Measurements from ENCODE around the gene CEACAM3. TPM values are rescaled to one million over a fixed set of nuclear protein-coding genes. Genes with fewer than 3 reads are reported as not detected.

CEACAM3 gene
- total and polyA plus RNA-seq, 4 donors, result 0.37 to 0.70 (median 0.59) TPM; not detected in 1

- Histone ChIP-seq H3K4me3 (ENCODE audit: low read depth in 1 of 3, low read length in 3 of 3) (no peak overlapping the region), H3K36me3 (ENCODE audit: control insufficient read depth in 4 of 4, insufficient read depth in 3 of 4, low read depth in 1 of 4, low read length in 3 of 4) (no peaks in the 10 kb centered on the region), H3K9me3 (ENCODE audit: control insufficient read depth in 4 of 4, low read length in 3 of 4) (no peaks in the 10 kb centered on the region), H3K9ac (ENCODE audit: low read depth in 1 of 2, low read length in 2 of 2) (no peak overlapping the region), H3K4me1 (ENCODE audit: control insufficient read depth in 4 of 4, insufficient read depth in 4 of 4, low read length in 3 of 4) (no peaks in the 10 kb centered on the region), H3K27me3 (ENCODE audit: control insufficient read depth in 4 of 4, insufficient read depth in 4 of 4, low read length in 3 of 4) (peaks cover 0 to 2% (median 0%) of the 10 kb centered on the region in 4 donors), H3K27ac (ENCODE audit: low read depth in 1 of 2, low read length in 2 of 2) (no peak overlapping the region)
- TF ChIP-seq FOXA1 (IDR thresholded peaks at IDR 0.05), result no peak
- TF ChIP-seq YY1 (IDR thresholded peaks at IDR 0.05), result no peak
- TF ChIP-seq ATF3 (IDR thresholded peaks at IDR 0.05), result no peak
- TF ChIP-seq RAD21 (IDR thresholded peaks at IDR 0.05), result no peak
- TF ChIP-seq SP1 (IDR thresholded peaks at IDR 0.05), result no peak
- no peak for TF ChIP-seq RXRA (IDR thresholded peaks at IDR 0.05)
- TF ChIP-seq MAX (IDR thresholded peaks at IDR 0.05), result no peak
- TF ChIP-seq TAF1 (conservative IDR thresholded peaks at IDR 0.05), result no peak
- no peak for TF ChIP-seq EGR1 (IDR thresholded peaks at IDR 0.05; ENCODE audit: low read depth in 2 of 2)
- no peak for TF ChIP-seq JUND (IDR thresholded peaks at IDR 0.05)
- TF ChIP-seq HNF4G (IDR thresholded peaks at IDR 0.05), result no peak
- TF ChIP-seq CTCF (IDR thresholded peaks at IDR 0.05; ENCODE audit: low read depth, low read length, missing input control), result no peak
- no peak for TF ChIP-seq NR2F2 (IDR thresholded peaks at IDR 0.05)
- TF ChIP-seq ZBTB33 (IDR thresholded peaks at IDR 0.05), result no peak
- TF ChIP-seq HNF4A (conservative IDR thresholded peaks at IDR 0.05), result no peak
- WGBS, result 38% methylated on average over 4 of the region's 4 CpGs
- DNase-seq (ENCODE audit: low spot score), result no peak
These were observed 55.1 kb downstream of the CEACAM3 start for GRCh38 chr19:41851456-41851855.

GRCh38 chr19:41853344-41853743 is 57.0 kb downstream of the CEACAM3 start:
- no peak overlapping the region for H3K4me3 ChIP-seq (ENCODE audit: low read depth in 1 of 3, low read length in 3 of 3)
- H3K27me3 ChIP-seq (ENCODE audit: control insufficient read depth in 4 of 4, insufficient read depth in 4 of 4, low read length in 3 of 4), result peaks cover 0 to 2% (median 0%) of the 10 kb centered on the region in 4 donors
- H3K9me3 ChIP-seq (ENCODE audit: control insufficient read depth in 4 of 4, low read length in 3 of 4), result no peaks in the 10 kb centered on the region
- TF ChIP-seq ZBTB33 (IDR thresholded peaks at IDR 0.05) (no peak), FOXA2 (IDR thresholded peaks at IDR 0.05) (no peak), SP1 (IDR thresholded peaks at IDR 0.05) (no peak), RAD21 (IDR thresholded peaks at IDR 0.05) (no peak), TAF1 (conservative IDR thresholded peaks at IDR 0.05) (no peak), REST (IDR thresholded peaks at IDR 0.05) (no peak), NR2F2 (IDR thresholded peaks at IDR 0.05) (no peak), CTCF (IDR thresholded peaks at IDR 0.05; ENCODE audit: low read depth, low read length, missing input control) (no peak), JUND (IDR thresholded peaks at IDR 0.05) (no peak), RXRA (IDR thresholded peaks at IDR 0.05) (no peak), GABPA (IDR thresholded peaks at IDR 0.05 in 1 of 2, conservative IDR thresholded peaks at IDR 0.05 in 1 of 2) (no peak), YY1 (IDR thresholded peaks at IDR 0.05) (no peak)
- 60% methylated on average over 2 of the region's 2 CpGs for WGBS
- H3K4me1 ChIP-seq (ENCODE audit: control insufficient read depth in 4 of 4, insufficient read depth in 4 of 4, low read length in 3 of 4), result no peaks in the 10 kb centered on the region
- no peak overlapping the region for H3K9ac ChIP-seq (ENCODE audit: low read depth in 1 of 2, low read length in 2 of 2)
- no peak for DNase-seq (ENCODE audit: low spot score)
- no peaks in the 10 kb centered on the region for H3K36me3 ChIP-seq (ENCODE audit: control insufficient read depth in 4 of 4, insufficient read depth in 3 of 4, low read depth in 1 of 4, low read length in 3 of 4)
- no peak overlapping the region for H3K27ac ChIP-seq (ENCODE audit: low read depth in 1 of 2, low read length in 2 of 2)

Measured in liver (tissue), 9 donors.